HG02798 (cell line): ENCODE measurements around the gene SPIN1.

Experiments used
- ATAC-seq: cut with Tn5 transposase; IDR thresholded peaks from one replicate; pipeline ENCODE4 v1.9.1; 2021; ENCODE audit warnings: mild to moderate bottlenecking; ENCODE audit not compliant: unreplicated experiment, poor library complexity

The SPIN1 gene

DNA sequence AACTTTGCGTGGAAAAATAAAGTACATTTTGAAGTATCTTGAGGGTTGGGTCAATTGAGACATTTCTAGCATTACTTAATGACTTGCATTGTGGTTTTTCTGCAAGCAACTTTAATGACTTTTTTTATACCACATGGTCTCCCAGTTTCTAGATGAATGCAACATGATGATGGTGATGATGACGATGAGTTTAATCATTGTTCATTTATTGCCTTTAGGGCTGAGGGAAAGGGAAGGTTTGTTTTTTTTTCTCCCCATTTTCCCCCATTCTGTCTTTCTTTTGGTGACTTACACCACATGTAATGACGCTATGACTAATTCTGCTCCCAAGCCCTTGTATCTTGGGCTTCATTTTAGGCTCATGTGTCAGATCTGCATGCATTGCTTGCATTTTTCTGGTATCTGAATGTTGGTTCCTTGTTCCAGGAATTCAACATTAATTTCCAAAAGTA lies 89.1 kb downstream of the SPIN1 start:
- peak; percentile 26 for ATAC-seq

DNA sequence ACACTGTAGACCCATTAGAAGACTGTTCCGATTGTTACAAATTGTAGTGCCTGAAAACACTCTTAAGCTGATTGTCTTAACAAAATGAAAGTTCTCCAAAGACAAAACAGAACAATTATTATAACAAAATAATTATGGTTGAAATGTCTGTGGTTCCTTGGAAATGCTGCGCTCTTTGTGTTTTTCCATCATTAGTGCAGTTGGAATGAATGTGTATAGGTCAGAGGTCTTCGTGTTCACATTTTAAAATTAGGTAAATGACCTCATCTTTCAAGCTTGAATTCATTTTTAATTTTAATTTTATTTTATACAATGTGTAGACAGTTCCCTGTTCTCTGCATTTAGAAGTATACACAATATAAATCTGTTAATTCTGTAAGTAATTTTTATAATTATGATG lies 90.0 kb downstream of the SPIN1 start:
- no peak for ATAC-seq

DNA sequence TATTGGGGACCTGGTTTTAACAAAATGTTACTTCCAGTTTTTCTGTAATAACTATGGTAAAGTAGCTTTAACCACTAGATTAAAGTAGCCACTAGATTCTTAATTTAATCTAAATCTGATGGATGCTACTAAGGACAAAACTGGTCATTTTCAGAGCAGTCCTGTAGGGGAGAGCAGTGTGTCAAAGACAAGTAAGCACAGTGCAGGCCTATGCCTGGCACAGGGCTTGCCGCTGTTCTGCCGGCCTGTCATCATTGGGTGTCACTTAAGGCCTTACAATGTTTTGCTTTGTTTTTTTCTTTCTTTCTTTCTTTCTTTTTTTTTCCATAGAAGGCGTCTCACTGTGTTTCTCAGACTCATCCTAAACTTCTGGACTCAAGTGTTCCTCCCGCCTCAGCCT lies 93.7 kb downstream of the SPIN1 start:
- ATAC-seq, result no peak

DNA sequence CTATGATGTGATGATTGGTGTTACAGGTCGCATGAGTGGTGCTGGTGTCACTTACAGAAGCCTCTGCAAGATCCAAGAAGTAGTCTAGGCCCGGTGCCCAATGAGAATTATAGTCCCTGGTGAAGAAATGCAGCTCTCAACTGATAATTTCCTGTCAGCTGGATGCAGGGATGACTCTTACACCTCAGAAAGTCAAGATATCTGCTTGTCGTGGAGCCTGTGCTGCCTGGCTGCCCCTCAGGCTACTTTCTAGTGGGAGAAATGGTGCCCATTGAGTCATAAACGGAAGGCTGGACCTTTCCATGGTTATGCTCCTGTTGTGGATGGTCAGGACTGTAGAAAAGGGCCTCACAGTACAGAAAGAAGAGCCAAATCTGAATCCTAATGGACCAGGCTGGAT lies 99.9 kb downstream of the SPIN1 start:
- no peak for ATAC-seq

DNA sequence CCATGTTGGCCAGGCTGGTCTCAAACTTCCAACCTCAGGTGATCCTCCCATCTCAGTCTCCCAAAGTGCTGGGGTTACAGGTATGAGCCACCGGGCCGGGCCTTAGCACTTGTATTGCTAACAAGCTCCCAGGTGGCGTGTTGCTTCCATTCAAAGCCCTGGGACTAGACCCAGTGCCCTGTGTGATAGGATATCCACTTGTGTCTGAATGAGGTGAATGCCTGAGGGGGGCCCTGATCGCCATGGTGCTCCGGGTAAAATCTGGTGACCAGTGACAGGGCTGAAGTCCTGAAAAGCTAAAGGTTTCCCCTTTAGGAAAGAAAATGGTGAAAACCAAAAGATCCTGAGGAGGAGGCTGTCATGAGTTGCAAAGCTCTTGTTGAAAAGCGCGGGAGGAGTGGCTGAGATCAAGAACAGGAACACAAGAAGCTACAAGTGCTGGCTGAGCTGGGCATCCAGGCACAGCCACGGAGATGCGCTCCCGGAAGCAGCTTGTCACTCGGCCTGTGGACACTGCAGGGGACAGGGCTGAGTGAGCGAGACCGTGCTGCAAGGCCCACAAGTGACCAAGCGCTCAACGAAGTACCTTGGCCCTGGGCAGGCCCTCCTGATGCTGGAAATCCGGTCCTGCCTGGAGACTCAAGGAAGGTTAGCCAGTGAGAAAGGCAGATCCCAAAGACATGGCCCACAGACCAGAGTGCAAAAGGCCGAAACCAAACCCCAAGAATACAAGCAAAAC lies 106.9 kb downstream of the SPIN1 start:
- no peak for ATAC-seq

DNA sequence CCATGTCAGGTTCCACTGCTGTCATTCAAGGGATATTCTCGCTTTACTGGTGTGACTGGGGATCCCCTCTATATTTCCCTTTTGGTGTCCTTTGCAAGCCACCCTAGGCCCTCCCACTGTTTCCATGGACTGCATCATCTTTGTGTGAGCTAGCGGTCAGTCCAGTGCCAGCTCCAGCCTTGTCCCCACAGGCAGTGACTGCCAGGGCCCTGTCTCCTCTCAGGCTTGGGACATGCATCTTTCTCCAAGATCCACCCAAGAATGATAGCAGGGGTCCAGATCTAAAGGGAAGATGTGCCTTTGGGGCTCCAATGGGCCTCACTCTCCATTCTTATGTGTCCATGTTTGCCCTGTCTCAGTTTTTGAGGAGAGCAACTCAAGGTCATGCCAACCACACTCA lies 109.0 kb downstream of the SPIN1 start:
- no peak for ATAC-seq

DNA sequence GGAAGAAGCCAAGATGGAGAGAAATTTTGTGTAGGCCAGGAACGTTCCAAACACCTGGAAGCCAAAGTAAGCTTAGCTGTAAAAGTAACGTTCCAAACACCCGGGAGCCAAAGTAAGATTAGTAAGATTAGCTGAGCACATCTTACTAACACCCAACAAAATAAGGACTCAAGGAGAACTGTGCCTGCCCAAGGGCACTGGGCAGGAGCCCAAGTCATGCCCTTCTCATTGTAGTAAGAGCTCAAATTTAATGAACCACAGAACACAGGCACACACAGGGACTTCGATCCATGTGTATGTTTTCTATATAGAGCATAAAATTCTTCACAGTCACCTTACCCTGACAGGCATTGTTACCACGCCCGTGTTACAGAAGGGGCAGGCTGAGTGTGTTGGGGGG lies 110.6 kb downstream of the SPIN1 start:
- ATAC-seq, result no peak

DNA sequence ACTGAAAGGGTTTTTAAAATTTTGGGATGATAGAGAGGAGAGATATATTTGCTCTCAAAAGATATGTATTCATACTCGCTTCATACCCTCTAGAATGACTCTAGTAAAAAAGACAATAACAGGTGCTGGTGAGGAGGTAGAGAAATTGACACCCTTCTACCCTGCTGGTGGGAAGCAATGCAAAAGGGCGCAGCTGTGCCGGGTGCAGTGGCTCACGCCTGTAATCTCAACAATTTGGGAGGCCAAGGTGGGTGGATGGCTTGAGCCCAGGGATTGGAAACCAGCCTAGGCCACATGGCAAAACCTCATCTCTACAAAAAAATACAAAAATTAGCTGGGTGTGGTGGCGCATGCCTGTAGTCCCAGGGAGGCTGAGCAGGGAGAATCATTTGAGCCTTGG lies 112.8 kb downstream of the SPIN1 start:
- ATAC-seq, result no peak

DNA sequence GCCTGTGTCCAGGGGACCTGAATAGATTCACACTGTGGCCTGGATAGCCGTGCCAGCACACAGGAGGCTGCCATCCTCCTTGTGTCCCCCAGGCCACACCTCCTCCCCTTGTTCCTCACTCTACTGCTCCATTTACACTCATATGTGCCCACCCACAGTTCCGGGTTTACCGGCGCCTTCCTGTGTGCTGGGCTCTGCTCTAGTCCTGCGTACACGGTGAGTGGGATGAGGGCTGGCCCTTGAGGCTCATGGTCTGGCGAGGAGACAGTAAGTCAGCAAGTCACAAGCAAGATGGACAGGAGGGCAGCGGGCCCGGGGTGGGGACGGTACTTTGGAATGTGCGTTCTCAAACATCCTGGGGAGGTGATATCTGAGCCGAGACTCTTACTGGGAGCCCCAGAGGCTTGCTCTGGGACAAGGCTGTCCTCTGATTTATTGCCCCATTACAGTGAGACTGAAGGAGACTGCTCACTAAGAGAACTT lies 114.3 kb downstream of the SPIN1 start:
- no peak for ATAC-seq

DNA sequence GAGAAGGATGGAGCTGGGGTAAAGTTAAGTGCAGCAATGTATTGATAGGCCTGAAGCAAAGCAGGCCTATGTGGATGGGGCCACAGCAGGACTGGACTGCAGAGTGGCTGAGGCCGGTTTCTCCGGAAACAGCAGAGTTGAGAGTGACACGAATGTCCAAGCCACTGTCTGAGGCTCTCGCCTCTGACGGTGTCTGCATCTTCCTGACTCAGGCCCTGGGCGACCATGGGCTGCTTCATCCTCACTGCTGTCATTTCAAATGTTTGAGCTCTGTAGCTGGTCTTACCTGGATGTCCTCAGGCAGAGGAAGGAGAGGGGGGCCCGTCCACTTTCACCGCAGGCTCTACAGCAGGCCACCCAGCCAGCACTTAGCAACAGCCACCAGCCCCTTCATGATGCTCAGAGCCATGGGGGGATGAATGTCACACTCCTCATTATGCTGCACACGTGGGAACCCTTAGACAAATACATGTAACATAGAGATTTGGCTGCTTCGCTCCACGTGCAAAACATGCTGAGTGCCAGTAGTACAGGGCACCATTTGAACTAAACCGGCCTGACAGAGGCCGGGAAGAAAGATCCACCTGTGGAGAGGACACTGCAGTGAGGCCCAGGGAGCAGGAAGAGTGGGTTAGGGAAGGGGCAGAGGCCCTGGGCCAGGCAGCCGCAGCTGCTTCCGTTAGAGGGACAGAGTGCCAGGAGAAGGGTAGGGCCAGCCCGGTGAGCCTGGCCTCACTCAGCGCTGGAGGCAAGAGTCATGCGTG lies 115.0 kb downstream of the SPIN1 start:
- no peak for ATAC-seq

DNA sequence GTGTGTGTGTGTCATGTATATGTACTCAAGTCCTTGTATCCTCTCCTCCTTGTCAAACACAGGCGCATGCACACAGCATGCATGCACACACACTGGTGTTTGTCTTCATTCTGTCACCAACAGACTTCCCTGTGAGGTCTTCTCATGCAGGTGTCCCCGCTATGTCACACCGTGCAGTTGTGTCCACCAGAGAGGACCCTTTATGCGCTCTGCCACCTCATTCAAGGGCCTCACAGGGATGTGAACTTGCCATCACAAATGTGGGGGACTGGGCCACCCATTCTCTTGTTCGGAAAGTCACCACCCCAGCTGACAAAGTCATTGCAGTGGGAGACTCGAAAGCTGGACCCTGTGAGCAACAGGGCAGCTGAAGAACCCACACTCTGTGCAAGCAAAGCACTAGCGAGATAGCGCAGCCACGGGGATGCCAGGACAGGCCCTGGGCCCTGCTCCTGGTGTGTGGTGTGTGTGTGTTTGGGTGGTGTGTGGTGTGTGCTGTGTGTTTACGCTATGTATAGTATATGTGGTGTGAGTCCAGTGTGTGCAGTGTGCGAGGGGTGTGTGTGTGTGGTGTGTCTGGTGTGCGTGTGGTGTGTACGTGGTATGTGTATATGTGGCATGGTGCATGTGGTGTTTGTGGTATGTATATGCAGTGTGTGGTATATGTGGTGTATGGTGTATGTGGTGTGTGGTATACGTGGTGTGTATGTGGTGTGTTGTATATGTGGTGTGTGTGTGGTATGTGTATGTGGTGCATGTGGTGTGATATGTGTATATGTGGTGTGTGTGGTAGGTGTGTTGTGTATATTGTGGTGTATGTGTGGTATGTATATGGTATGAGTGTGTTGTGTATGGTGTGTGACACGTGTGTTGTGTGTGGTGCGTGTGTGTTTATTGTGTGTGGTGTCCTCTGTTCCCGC lies 115.9 kb downstream of the SPIN1 start:
- ATAC-seq, result no peak

DNA sequence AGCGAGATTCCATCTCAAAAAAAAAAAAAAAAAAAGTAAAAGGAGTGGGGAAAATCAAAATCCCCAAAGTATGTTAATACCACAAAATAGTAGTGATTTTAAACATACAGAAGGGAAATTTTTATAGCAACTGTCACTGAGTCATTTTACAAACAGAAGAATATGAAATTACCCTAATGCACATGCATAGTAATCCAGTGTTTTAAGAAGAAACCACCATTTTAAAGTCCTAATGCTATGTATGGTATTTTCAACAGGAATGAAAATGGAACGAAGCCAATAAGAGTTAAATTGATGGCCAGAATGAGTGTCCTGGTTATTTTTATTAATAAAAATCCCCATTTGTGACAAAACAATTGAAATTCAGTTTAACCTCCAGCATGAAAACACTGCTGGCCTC lies 120.1 kb downstream of the SPIN1 start:
- ATAC-seq, result no peak

DNA sequence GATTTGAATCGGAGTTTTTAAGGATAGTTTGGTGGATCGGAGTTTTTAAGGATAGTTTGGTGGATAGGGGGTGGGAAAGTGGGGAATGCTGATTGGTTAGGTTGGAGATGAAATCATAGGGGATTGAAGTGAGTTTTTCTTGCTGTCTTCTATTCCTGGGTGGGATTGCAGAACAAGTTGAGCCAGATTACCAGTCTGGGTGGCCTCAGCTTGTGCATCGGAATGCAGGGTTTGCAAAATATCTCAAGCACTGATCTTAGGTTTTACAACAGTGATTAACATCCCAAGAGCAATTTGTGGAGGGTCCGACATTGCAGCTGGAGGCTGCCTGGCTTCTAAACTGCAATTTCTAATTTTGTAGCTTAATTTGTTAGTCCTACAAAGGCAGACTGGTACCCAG lies 123.7 kb downstream of the SPIN1 start:
- no peak for ATAC-seq

DNA sequence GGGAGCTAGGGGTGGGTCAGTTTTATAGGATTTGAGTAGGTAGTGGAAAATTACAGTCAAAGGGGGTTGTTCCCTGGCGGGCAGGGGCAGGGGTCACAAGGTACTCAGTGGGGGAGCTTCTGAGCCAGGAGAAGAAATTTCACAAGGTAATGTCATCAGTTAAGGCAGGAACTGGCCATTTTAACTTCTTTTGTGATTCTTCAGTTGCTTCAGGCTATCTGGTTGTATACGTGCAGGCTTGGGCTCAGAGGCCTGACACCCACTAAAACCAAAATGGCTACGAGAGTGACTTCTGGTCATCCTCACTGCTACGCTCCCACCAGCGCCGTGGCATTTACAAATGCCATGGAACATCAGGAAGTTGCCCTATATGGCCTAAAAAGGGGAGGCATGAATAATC lies 126.0 kb downstream of the SPIN1 start:
- no peak for ATAC-seq

DNA sequence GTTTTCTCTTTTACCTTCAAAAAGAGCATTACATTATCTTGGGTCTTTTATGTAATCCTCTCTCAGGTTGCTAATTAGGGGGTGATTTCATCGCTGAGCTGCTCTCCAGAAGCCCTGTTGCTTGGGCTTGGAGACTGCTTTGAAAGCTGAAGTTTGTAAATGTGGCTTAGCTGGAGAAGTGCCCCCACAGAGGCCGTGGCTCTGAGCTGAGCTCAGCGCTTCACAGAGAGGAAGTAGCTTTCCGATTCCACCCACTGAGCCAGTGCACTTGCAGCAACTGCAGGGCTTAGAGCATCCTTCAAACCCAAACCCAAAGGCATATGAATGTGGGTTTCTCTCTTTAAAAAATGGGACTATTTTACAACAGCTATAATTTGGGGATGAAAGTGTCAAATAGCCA lies 133.1 kb downstream of the SPIN1 start:
- ATAC-seq, result no peak

DNA sequence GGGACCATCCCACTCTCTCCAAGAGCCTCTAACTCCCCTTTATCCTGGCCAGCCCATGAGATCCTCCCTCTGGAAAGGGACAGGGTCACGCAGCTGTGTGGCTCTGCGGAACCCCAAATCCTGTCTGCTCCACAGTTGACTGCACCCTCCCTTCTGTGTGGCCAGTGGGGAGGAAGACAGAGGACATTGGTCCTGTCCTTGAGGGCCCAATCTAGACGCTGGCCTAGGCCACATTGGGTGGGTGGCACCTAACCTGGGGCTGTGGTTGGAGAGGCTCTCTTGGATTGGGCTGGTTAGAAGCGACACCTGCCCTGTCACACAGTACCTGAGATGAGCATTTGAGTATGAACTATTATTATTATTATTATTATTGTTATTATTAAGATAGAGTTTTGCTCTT lies 134.1 kb downstream of the SPIN1 start:
- no peak for ATAC-seq

DNA sequence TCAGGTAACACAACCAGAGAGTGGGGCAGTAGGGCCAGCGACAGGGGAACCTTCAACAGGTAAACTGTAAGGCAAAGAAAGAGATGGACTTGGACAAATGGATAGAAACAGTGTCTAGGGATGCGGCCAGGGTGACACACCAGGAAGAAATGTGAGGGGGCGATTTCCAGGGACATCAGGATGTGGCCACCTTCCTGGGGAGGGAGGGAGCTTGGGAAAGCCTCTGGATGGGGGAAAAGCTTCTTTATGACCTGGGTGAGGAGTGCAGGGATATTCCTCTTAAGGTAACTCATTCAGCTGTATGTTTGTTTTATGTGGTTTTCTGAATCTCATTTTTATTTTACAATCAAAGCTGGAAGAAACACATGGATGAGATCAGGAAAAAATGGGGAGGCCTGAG lies 134.8 kb downstream of the SPIN1 start:
- no peak for ATAC-seq

DNA sequence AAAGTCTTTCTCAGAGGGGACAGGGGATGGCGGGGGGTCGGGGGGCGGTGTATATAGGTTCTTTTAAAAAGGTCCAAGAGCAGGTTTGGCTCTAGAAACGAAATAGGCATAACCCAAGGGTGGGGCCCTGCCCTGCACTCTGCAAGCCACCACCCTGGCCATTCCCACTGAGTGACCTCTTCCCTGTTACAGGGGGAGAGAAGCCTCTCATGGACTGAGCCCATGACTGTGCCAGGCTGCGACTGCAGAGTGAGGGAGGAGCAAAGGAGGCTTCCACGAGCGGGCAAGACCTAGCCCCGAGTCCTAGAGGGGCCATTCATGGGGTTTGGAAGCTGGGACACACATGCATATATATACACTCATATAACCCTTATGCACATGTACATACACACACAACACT lies 136.7 kb downstream of the SPIN1 start:
- ATAC-seq, result no peak

DNA sequence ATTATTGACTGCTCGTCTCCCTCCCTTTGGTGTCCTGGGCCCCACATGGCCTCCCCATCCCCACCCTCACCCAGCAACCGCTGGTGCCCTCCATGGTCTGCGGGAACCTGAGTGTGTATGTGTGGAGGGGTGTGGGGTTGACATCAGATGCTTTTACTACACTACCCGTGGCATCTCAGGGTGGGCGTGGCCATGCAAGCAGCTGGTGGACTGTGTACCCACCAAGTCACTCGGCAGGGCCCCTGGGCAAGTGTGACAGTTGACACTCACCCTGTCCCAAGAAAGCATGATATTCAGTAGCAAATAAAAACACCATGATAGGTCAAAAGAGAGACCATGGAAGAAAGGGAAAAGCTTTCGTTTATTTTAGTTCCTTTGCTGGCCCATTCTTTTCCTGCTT lies 139.4 kb downstream of the SPIN1 start:
- ATAC-seq, result no peak
